K562 (cell line): Measurements from ENCODE around the gene ENOSF1. TPM values are rescaled to one million over a fixed set of nuclear protein-coding genes. Genes with fewer than 3 reads are reported as not detected.

Source experiments
- ATAC-seq: fragments of 200-7000 bp; cut with Tn5 transposase; 3 replicates; pipeline ENCODE4 v1.9.1; 2020; ENCODE audit warnings: moderate library complexity
- BruUV-seq: library from RNA; stranded (reverse); fragments of 400-500 nt; replicated peaks from 2 replicates; lab custom pipeline; 2021; lab: Mats Ljungman, UMichigan
- CTCF ChIA-PET: fragments of 300-600 bp; formaldehyde crosslinking; extraction: SDS; loops from one replicate; lab custom pipeline; 2021; ENCODE audit warnings: low intra/inter-chr PET ratio; lab: Yijun Ruan, JAX
- POLR2A ChIA-PET: fragments of 300-600, 350-650 bp; sonication (Branson Sonifier 250); formaldehyde crosslinking; extraction: SDS; loops from one replicate; lab custom pipeline; 2021; ENCODE audit warnings: antibody characterized with exemption, inconsistent platforms; lab: Yijun Ruan, JAX
- DNase-seq, 4 experiments: peaks; one replicate each; pipeline versions ENCODE4 v3.0.0 to v3.0.0-alpha.2; 2011 to 2018; ENCODE audit warnings: low spot score in 3 of 4, mixed read lengths in 3 of 4; ENCODE audit errors: extremely low read depth in 1 of 4
- FAIRE-seq: peaks from 2 replicates; lab custom pipeline; 2011; peaks lifted over from hg19 to GRCh38; lab: Jason Lieb, UNC
- H2AFZ ChIP-seq: 2 replicates; pipeline ENCODE4 v1.6.0; 2011; ENCODE audit warnings: low read depth, low read length, control low read depth, inconsistent platforms
- H3K27ac ChIP-seq: fragments of 200-600 bp; 3 replicates; pipeline ENCODE4 v1.8.0; 2011; ENCODE audit warnings: low read depth, mild to moderate bottlenecking, control low read depth, inconsistent platforms, low read length, moderate library complexity, mixed read lengths; ENCODE audit errors: extremely low read depth
- H3K27me3 ChIP-seq, 2 experiments: fragments of 300-600 bp in 1 of 2; 2 replicates in 1 of 2; 3 replicates in 1 of 2; pipeline versions ENCODE4 v1.6.0 to v1.8.0; 2011; ENCODE audit warnings: inconsistent platforms in 2 of 2, low read length in 2 of 2, mild to moderate bottlenecking in 1 of 2, mixed read lengths in 1 of 2, moderate library complexity in 1 of 2; ENCODE audit not compliant: control insufficient read depth in 2 of 2, insufficient read depth in 2 of 2
- H3K36me3 ChIP-seq: fragments of 300-600 bp; 3 replicates; pipeline ENCODE4 v1.8.0; 2011; ENCODE audit warnings: mild to moderate bottlenecking, low read length, inconsistent platforms; ENCODE audit not compliant: control insufficient read depth, insufficient read depth
- H3K4me1 ChIP-seq, 2 experiments: fragments of 200-600 bp in 1 of 2; replicated peaks in 1 of 2; 2 replicates in 1 of 2; 3 replicates in 1 of 2; pipeline versions ENCODE4 v1.5.1 to v1.8.0; 2011; ENCODE audit warnings: inconsistent platforms in 2 of 2, low read length in 2 of 2, mild to moderate bottlenecking in 1 of 2, mixed read lengths in 1 of 2, moderate library complexity in 1 of 2; ENCODE audit not compliant: control insufficient read depth in 2 of 2, insufficient read depth in 2 of 2
- H3K4me2 ChIP-seq: 2 replicates; pipeline ENCODE4 v1.6.1; 2011; ENCODE audit warnings: low read length, control low read depth, inconsistent platforms, mixed read lengths; ENCODE audit not compliant: insufficient read depth
- H3K4me3 ChIP-seq: fragments of 200-600 bp; sonication (generic), shearing (Covaris generic); 2 replicates; pipeline ENCODE4 v1.5.1; 2016; ENCODE audit warnings: control low read depth, inconsistent platforms
- H3K79me2 ChIP-seq: fragments of 200-600 bp; 3 replicates; pipeline ENCODE4 v1.8.0; 2011; ENCODE audit warnings: low read length, inconsistent platforms; ENCODE audit not compliant: control insufficient read depth, insufficient read depth
- H3K9ac ChIP-seq, 2 experiments: 2 replicates each; pipeline versions ENCODE4 v1.6.0 to v1.6.1; 2011; ENCODE audit warnings: low read depth in 2 of 2, low read length in 2 of 2, control low read depth in 1 of 2, inconsistent platforms in 1 of 2, mild to moderate bottlenecking in 1 of 2, mixed read lengths in 1 of 2; ENCODE audit not compliant: insufficient read depth in 1 of 2
- H3K9me1 ChIP-seq: one replicate; pipeline ENCODE4 v1.6.0; 2011; ENCODE audit warnings: inconsistent platforms, mild to moderate bottlenecking, low read length, moderate library complexity; ENCODE audit not compliant: control insufficient read depth, insufficient read depth
- H3K9me3 ChIP-seq: replicated peaks from 2 replicates; pipeline ENCODE4 v1.5.1; 2011; ENCODE audit warnings: low read depth, low read length, inconsistent platforms; ENCODE audit not compliant: control insufficient read depth, insufficient read depth
- H4K20me1 ChIP-seq: replicated peaks from 2 replicates; pipeline ENCODE4 v1.6.1; 2011; ENCODE audit warnings: low read length, inconsistent platforms, mixed read lengths; ENCODE audit not compliant: control insufficient read depth, insufficient read depth
- CHCHD3 ChIP-seq: fragments of 250-450 bp; sonication (Bioruptor Pico); IDR thresholded peaks from 2 replicates; pipeline ENCODE4 v2.1.2; 2022; ENCODE audit warnings: mild to moderate bottlenecking
- ELF2 ChIP-seq: fragments of 250-450 bp; sonication (Bioruptor Pico); IDR thresholded peaks from 2 replicates; pipeline ENCODE4 v1.5.0; 2021; ENCODE audit warnings: mild to moderate bottlenecking
- ELF4 ChIP-seq: fragments of 450-650 bp; formaldehyde crosslinking; IDR thresholded peaks from 2 replicates; pipeline ENCODE4 v1.4.0; 2022; ENCODE audit warnings: missing genetic modification characterization
- GABPB2 ChIP-seq: fragments of 250-450 bp; sonication (Bioruptor Pico); conservative IDR thresholded peaks from 2 replicates; pipeline ENCODE4 v1.5.1; 2021; ENCODE audit warnings: mild to moderate bottlenecking
- KAT7 ChIP-seq: sonication (generic); formaldehyde crosslinking; IDR thresholded peaks from 2 replicates; pipeline ENCODE4 v1.8.0; 2022; ENCODE audit warnings: missing genetic modification reagents, mild to moderate bottlenecking, borderline replicate concordance
- KDM4B ChIP-seq, 2 experiments: fragments of 450-650 bp in 1 of 2; sonication (generic) in 1 of 2; IDR thresholded peaks; 2 replicates each; pipeline ENCODE4 v1.6.1; 2016 to 2017; ENCODE audit warnings: borderline replicate concordance in 2 of 2, antibody characterized with exemption in 1 of 2, low read depth in 1 of 2, mild to moderate bottlenecking in 1 of 2
- MCM7 ChIP-seq, 2 experiments: fragments of 450-650 bp; IDR thresholded peaks; 2 replicates each; pipeline ENCODE4 v1.6.1; 2016 to 2018
- RBM14 ChIP-seq: fragments of 200-400 bp; formaldehyde crosslinking; IDR thresholded peaks from 2 replicates; pipeline ENCODE4 v1.6.1; 2018; ENCODE audit warnings: low read depth, mild to moderate bottlenecking, low read length, moderate library complexity, borderline replicate concordance; ENCODE audit not compliant: insufficient read depth
- RERE ChIP-seq: sonication (generic); formaldehyde crosslinking; IDR thresholded peaks from 2 replicates; pipeline ENCODE4 v1.8.0; 2023; ENCODE audit warnings: missing genetic modification reagents, mild to moderate bottlenecking, borderline replicate concordance
- ZBED1 ChIP-seq: IDR thresholded peaks from 2 replicates; pipeline ENCODE4 v1.6.1; 2014
- ZBTB49 ChIP-seq: sonication (generic); formaldehyde crosslinking; IDR thresholded peaks from 2 replicates; pipeline ENCODE4 v1.8.0; 2022; ENCODE audit warnings: missing genetic modification reagents, mild to moderate bottlenecking, borderline replicate concordance
- ZNF212 ChIP-seq: fragments of 450-650 bp; formaldehyde crosslinking; IDR thresholded peaks from 2 replicates; pipeline ENCODE4 v1.4.0; 2020; ENCODE audit warnings: mild to moderate bottlenecking
- ZNF41 ChIP-seq: fragments of 250-450 bp; sonication (Bioruptor Pico); conservative IDR thresholded peaks from 2 replicates; pipeline ENCODE4 v1.4.0; 2020; ENCODE audit warnings: mild to moderate bottlenecking
- ZNF668 ChIP-seq: fragments of 250-450 bp; sonication (Bioruptor Pico); IDR thresholded peaks from 2 replicates; pipeline ENCODE4 v1.8.0; 2022; ENCODE audit warnings: mild to moderate bottlenecking, inconsistent platforms
- ZNF740 ChIP-seq, 3 experiments: fragments of 200-800 bp in 1 of 3; sonication (Bioruptor generic) in 1 of 3; sonication (generic) in 1 of 3; formaldehyde crosslinking in 1 of 3; IDR thresholded peaks; 2 replicates each; pipeline versions ENCODE4 v1.6.1 to v1.8.0; 2016 to 2022; ENCODE audit warnings: mild to moderate bottlenecking in 2 of 3, missing compliant biosample characterization in 2 of 3, missing genetic modification characterization in 2 of 3, missing genetic modification reagents in 1 of 3
- WGBS: fragments of 100-300 bp; shearing (Covaris generic); methylation state at CpG from one replicate; pipeline ENCODE4 v1.1.6; 2016; ENCODE audit warnings: low coverage, mixed read lengths; ENCODE audit not compliant: insufficient coverage; ENCODE audit errors: missing lambda C conversion rate; 5-methylcytosine and 5-hydroxymethylcytosine counted together
- in situ Hi-C: fragments of 300-500 bp; cut with MboI; formaldehyde crosslinking; loops from 4 replicates; pipeline ENCODE4 v1.15.0; 2018; ENCODE audit warnings: inconsistent platforms, mixed read lengths
- intact Hi-C: fragments of 100-400 bp; cut with micrococcal nuclease; formaldehyde crosslinking; loops from 2 replicates; pipeline ENCODE4 v1.14.2; 2022
- polyA plus RNA-seq, 8 experiments: library from polyadenylated mRNA; depleted of rRNA in 4 of 8; stranded (reverse) in 5 of 8; unstranded in 3 of 8; fragments of >200 nt; fragmentation: Nextera tagmentation in 2 of 8; fragmentation: Illumina TruSeq in 1 of 8; extraction: Ambion mirVana in 2 of 8; extraction: Trizol in 1 of 8; gene quantifications; 2 replicates each; pipeline versions ENCODE4 v1.2.1 to v1.2.3, GENCODE V29; 2011 to 2014; ENCODE audit warnings: inconsistent platforms in 1 of 8, missing spikeins in 1 of 8
- total RNA-seq, 7 experiments: library from RNA; depleted of rRNA in 6 of 7; stranded (reverse); fragments of >200 nt in 6 of 7; fragmentation: Illumina TruSeq in 2 of 7; extraction: Trizol in 2 of 7; gene quantifications; 2 replicates each; pipeline versions ENCODE4 v1.2.1 to v1.2.3, GENCODE V29; 2011 to 2021; ENCODE audit warnings: low replicate concordance in 1 of 7

Gene ENOSF1
- total and polyA plus RNA-seq, 9 of the 15 experiments (the other 6 are each of a cell fraction or from before 2014, with no cell fraction given), result 15.5 to 66.4 (median 46.5) TPM

DNA sequence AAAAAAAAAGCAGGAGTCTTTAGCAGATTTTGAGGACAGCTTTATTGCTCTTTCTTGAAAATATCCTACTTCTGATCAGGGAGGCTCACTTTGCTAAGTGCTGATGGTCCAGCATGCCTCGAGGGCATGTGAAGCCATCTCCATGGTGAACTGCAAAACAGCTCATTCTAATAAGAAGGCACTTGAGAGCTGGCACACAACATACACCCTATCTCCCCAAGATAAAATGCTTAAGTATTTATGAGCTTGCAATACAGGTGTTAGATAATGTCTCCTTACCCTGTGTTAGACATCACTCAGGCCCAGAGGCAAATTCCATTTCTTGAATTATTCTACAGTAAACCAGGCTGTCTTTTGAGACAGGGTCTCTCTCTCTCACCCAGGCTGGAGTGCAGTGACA, 2.7 kb downstream of the ENOSF1 start:
- H4K20me1 ChIP-seq, result no peaks in the 10 kb centered on the region
- intact Hi-C loops, result no loop called here
- in situ Hi-C loops, result no loop called here
- no peak overlapping the region for H2AFZ ChIP-seq
- no TSS peak for BruUV-seq
- ATAC-seq, result no peak
- peaks cover 46% of the 10 kb centered on the region for H3K36me3 ChIP-seq
- H3K4me1 ChIP-seq, result peaks cover 7 to 10% of the 10 kb centered on the region in 2 experiments; a peak in 3 of 5 replicates
- H3K4me3 ChIP-seq, result no peak overlapping the region
- no peaks in the 10 kb centered on the region for H3K27me3 ChIP-seq
- no peaks in the 10 kb centered on the region for H3K9me1 ChIP-seq
- DNase-seq, result no peak
- ChIA-PET CTCF (no interaction called here), POLR2A (interaction anchor here (0.5 to 2.4 kb wide), 12 partner anchors 8 to 550 kb away, joined by 3 to 10 read pairs (median 4); partner anchors contain the start of gene TYMS)
- no peak for FAIRE-seq
- no peak overlapping the region for H3K27ac ChIP-seq
- no peaks in the 10 kb centered on the region for H3K9me3 ChIP-seq
- peaks cover 60% of the 10 kb centered on the region for H3K79me2 ChIP-seq
- no peak overlapping the region for H3K9ac ChIP-seq
- no peak overlapping the region for H3K4me2 ChIP-seq
- WGBS, result 75% methylated on average over 1 of the region's 1 CpG
- TF ChIP-seq RBM14 (no peak), MCM7 (IDR thresholded peaks at IDR 0.05) (no peak), ZNF41 (CRISPR knock-in tag) (no peak), KDM4B (IDR thresholded peaks at IDR 0.05; ENCODE audit: borderline replicate concordance in 2 of 2, low read depth in 1 of 2) (no peak), RERE (CRISPR knock-in tag) (no peak), ZNF212 (no peak), ELF4 (CRISPR knock-in tag) (no peak), ELF2 (CRISPR knock-in tag) (no peak), ZBTB49 (CRISPR knock-in tag) (no peak), CHCHD3 (no peak), ZNF740 (CRISPR knock-in tag; IDR thresholded peaks at IDR 0.05) (no peak), ZNF740 (tag; IDR thresholded peaks at IDR 0.05) (no peak), ZNF668 (CRISPR knock-in tag) (no peak), GABPB2 (CRISPR knock-in tag) (no peak), KAT7 (CRISPR knock-in tag) (no peak), ZBED1 (no peak)
